Brain microvascular endothelial cell (primary cell): ENCODE results near the gene RBM22.

Experiments used
- DNase-seq: peaks from one replicate; pipeline ENCODE4 v3.0.0-alpha.2; 2020
- H3K27ac ChIP-seq: fragments of 250-450 bp; sonication (Bioruptor Pico); 2 replicates; pipeline ENCODE4 v1.5.1; 2020; ENCODE audit warnings: mild to moderate bottlenecking, moderate library complexity
- H3K27me3 ChIP-seq: fragments of 250-450 bp; sonication (Bioruptor Pico); replicated peaks from 2 replicates; pipeline ENCODE4 v1.5.1; 2020; ENCODE audit warnings: mild to moderate bottlenecking
- H3K36me3 ChIP-seq: fragments of 250-450 bp; sonication (Bioruptor Pico); replicated peaks from 2 replicates; pipeline ENCODE4 v1.5.1; 2020; ENCODE audit warnings: mild to moderate bottlenecking
- H3K4me3 ChIP-seq: 2 replicates; pipeline ENCODE4 v1.5.1; 2011; ENCODE audit warnings: low read depth, mild to moderate bottlenecking, control low read depth, low read length, moderate library complexity
- in situ Hi-C: cut with HindIII; loops from 2 replicates; pipeline ENCODE4 v1.10.0; 2017; ENCODE audit warnings: low sequenced_read_pairs, low pct_ligation_motif_present
- TF ChIP-seq, protein P1 (sequence below): IDR thresholded peaks from 2 replicates; pipeline ENCODE4 v1.5.1; 2011; ENCODE audit warnings: low read depth, mild to moderate bottlenecking, moderate library complexity, low read length, control low read depth, inconsistent platforms; ENCODE audit errors: missing control alignments

Gene RBM22

DNA sequence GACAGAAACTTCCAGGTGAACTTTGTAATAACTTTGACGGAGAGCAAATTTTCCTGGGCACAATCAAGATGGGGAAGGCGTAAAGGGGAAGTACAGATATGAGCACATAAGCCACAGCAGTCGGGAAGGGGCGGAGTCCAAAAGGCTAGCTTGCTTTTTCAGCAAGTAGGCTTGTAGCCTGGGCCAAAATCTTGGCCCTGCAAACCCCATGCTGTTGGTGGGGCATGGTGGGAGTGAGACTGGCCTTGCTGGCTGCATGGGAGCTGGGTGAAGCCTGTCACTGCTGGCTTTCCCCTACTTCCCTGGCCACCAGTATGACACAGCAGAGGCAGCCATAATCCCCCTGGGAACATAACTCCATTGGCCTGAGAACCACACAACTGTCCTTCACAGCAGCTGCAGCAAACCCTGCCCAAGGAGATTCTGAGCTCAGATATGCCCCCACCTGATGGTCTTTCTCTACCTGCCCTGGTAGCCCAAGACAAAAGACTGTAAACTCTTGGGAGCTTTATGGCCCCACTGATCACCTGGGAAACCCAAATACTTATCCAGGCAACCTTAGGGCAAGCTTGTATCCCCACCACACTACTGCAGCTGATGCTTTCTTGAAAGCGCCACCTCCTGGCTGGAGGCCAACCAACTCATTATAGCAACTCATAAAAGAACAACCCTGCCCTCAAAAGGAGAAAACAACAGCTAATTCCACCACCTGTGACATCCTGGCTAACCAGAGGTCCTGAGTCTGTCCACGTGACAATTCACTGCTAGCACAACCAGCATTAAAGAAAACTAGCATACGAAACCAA is 33.9 kb upstream of the RBM22 start:
- Histone ChIP-seq H3K4me3 (no peak overlapping the region), H3K36me3 (peaks cover 31% of the 10 kb centered on the region), H3K27me3 (no peaks in the 10 kb centered on the region), H3K27ac (no peak overlapping the region)
- in situ Hi-C loops, result no loop called here
- DNase-seq, result no peak
- TF ChIP-seq, protein P1, sequence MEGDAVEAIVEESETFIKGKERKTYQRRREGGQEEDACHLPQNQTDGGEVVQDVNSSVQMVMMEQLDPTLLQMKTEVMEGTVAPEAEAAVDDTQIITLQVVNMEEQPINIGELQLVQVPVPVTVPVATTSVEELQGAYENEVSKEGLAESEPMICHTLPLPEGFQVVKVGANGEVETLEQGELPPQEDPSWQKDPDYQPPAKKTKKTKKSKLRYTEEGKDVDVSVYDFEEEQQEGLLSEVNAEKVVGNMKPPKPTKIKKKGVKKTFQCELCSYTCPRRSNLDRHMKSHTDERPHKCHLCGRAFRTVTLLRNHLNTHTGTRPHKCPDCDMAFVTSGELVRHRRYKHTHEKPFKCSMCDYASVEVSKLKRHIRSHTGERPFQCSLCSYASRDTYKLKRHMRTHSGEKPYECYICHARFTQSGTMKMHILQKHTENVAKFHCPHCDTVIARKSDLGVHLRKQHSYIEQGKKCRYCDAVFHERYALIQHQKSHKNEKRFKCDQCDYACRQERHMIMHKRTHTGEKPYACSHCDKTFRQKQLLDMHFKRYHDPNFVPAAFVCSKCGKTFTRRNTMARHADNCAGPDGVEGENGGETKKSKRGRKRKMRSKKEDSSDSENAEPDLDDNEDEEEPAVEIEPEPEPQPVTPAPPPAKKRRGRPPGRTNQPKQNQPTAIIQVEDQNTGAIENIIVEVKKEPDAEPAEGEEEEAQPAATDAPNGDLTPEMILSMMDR, result no peak

DNA sequence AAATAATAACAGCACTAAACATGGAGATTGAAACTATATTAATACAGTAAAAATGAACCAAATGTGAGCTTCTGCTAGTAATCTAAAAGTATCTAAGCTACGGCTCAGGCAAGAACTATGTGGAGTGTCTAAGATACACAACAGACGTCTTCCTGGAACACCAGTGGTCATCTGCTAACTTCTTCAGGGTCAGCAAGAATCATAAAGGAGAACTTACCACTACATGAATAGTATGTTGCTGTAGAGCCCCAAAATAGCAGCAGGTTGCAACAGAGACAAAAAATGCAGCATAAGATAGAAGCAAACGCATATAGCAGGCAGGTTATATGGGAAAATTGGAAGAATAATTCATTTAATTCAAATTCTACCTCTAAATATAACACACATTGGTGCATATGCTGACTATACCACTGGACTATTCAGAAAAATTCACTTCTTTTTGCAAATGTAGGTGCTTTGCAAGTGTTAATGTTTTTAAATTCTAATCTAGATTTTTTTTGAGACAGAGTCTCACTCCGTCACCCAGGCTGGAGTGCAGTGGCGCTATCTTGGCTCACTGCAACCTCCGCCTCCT is 30.9 kb upstream of the RBM22 start:
- TF ChIP-seq, protein P1, result no peak
- in situ Hi-C loops, result no loop called here
- H3K27ac ChIP-seq, result no peak overlapping the region
- H3K36me3 ChIP-seq, result peaks cover 44% of the 10 kb centered on the region
- no peak overlapping the region for H3K4me3 ChIP-seq
- H3K27me3 ChIP-seq, result no peaks in the 10 kb centered on the region
- no peak for DNase-seq

DNA sequence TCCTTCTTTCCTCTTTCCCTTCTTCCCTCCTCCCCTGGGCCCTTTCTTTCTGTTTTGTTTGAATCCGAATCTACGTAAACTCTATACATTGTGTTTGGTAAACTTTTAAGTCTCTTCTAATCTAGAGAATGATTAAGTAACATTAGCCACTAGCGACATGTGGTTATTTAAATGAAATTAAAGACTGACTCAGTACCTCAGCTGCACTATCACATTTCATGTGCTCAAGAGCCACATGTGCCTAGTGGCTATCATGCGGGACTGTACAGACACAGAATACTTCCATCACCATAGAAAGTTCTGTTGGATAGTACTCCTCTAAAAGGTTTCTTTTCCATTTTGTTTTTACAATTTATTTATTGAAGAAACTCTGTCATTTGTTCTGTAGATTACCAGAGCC is 29.0 kb upstream of the RBM22 start:
- DNase-seq, result no peak
- in situ Hi-C loops, result no loop called here
- Histone ChIP-seq H3K36me3 (peaks cover 49% of the 10 kb centered on the region), H3K4me3 (no peak overlapping the region), H3K27me3 (no peaks in the 10 kb centered on the region), H3K27ac (no peak overlapping the region)
- TF ChIP-seq, protein P1, result no peak

DNA sequence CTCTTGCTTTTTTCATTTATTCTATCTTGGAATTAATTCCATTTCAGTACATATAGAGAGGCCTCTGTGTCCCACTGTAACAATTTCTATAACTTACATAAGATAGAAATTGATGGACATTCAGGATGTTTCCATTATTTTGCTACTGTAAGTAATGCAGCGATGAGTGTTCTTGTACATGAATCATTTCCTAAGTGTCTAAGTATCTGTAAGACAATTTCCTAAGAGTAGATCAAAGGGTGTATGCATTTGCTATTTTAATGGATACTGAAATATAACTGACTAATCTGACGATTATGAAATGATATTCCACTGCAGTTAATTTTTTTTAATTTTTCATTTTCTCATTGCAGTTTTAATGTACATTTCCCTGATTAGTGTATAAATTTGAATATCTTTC is 23.0 kb upstream of the RBM22 start:
- Histone ChIP-seq H3K36me3 (peaks cover 59% of the 10 kb centered on the region), H3K27me3 (no peaks in the 10 kb centered on the region), H3K27ac (no peak overlapping the region), H3K4me3 (no peak overlapping the region)
- TF ChIP-seq, protein P1, result no peak
- no peak for DNase-seq
- in situ Hi-C loops, result no loop called here

DNA sequence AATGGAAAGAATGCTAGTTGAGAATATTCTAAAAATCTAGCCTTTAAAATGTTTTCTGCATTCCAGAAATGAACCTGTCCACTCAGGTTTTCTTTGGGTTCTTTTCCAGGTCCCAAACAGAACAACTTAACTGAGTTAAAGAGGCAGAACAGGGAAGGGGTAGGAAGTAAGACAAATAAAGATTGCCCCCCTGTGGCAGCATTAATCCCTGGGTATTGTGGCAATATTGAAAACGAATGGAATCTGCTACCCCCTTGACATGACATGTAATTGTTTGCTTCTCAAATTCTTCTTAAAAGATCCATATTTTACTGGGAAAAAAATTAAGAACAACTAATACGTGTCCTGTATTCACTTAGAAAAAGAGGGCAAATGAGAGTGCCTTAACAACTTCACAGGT is 9.3 kb upstream of the RBM22 start:
- no peak overlapping the region for H3K27ac ChIP-seq
- in situ Hi-C loops, result no loop called here
- H3K4me3 ChIP-seq, result no peak overlapping the region
- no peak for DNase-seq
- H3K36me3 ChIP-seq, result peaks cover 48% of the 10 kb centered on the region
- TF ChIP-seq, protein P1, result peak; percentile 32
- H3K27me3 ChIP-seq, result no peaks in the 10 kb centered on the region
